IPS-NIHi7 (cell line): ENCODE results near the gene FOXQ1.
A peak's percentile ranks its signal among the peaks of the same experiment; 100 is the strongest.

ENCODE experiments used
- DNase-seq: peaks from one replicate; pipeline ENCODE4 v3.0.0; 2012; ENCODE audit warnings: mixed read lengths; ENCODE audit errors: extremely low spot score

FOXQ1 gene, protein sequence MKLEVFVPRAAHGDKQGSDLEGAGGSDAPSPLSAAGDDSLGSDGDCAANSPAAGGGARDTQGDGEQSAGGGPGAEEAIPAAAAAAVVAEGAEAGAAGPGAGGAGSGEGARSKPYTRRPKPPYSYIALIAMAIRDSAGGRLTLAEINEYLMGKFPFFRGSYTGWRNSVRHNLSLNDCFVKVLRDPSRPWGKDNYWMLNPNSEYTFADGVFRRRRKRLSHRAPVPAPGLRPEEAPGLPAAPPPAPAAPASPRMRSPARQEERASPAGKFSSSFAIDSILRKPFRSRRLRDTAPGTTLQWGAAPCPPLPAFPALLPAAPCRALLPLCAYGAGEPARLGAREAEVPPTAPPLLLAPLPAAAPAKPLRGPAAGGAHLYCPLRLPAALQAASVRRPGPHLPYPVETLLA

DNA sequence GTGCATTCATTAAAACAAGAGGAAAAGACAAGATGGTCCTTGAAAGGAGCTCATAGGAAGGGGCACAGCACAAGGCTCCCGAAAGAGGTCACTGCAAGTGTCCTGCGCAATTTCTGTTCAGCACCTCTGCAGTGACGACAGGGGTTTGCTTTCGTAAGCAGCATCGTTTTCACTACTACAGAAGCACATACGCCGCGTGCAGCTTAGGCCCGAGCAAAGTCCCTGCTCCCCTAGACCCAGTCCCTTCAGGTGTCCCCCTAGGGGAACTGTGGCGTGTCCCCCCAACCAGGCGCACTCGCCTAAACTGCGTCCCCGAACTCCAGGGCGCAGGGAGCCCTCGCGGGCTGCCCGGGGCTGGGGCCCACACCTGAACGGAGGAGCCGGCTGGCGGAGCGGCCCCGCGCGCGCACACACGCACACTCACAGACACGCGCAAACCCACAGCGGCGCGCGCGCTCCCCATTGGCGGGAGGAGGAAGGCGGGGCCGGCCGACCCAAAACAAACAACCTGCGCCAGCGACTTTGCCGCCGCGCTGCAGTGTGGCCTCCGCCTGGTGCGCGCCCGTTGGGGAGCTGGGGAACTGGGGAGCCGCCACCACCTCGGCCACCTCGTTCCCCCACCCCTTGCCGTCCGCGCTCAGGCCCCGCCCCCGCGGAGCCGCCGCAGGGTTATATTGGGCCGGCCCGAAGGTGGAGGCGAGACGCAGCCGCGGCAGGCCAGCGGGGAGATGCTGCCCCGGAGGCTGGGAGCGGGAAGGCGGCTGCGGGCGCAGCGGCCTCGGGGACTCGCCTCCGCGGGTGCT, at the start of gene FOXQ1:
Gene FOXQ1 (plus strand): TSS at position 699 of the 803 bp plus-strand sequence. CDS start 607 bp downstream, outside the sequence.
- DNase-seq = peak; percentile 50

- no peak for DNase-seq
Measured at GRCh38 chr6:1262704-1263038, 49.2 kb upstream of the FOXQ1 start.

DNA sequence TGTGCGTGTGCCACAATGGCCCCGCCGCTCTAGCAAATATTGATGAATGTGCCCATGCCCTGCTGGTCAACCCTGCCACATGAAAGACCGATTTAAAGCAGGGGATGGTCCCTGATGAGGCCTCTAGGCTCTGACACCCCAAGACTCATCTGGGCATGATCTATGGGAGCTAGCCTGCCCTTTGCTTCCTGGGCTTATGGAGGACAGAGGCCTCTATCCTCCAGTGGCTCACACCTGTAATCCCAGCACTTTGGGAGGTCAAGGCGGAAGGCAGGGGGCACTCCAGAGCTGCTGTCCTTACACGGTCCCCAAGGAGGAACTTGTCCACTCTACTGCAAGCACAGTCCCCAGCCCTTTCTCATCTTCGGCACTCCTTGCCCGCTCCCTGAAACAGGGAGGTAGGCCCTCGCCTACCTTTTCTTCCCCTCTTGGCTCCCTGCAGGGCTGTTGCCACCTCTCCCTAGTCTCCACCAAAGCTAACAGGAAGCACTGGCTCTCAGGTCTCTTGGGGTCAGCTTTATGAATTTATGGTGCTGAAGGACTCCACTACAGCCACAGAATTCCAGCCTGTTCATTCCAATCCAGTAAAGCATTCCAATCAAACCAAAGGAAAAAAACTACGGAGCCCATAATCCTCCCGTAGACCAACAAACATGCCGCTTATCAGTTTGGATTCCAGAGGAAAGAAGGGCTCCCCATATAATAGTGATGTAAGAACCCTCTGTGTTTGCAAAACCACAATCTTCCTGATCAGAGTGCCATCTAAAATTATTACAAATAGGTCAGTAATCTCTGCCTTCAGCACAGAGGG, 48.7 kb upstream of the FOXQ1 start:
- DNase-seq = peak; percentile 64

DNA sequence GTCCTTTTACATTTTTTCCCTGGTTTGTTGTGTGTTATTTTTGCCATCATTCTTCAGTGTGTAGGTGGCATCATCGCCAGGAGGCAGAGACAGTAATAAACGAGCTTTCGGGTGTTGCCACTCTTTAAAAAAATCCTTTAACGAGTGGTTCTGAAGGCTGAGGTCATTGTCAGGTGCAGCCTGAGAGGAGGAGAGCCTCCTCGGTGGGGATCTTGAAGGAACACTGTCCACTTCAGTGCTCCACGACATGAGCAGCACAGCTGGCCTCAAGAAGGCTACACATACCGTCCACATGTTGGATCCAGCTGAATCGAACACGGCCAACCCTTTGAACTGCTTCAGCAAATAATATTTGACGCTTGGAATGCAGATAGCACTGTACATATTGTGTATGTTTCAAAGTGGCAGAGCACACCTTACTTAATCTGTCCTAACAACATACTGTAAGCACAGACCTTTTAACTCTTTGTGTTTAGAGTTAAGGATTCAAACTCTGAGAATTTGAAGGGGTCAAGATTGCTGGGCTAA, 48.0 kb upstream of the FOXQ1 start:
- DNase-seq = no peak

DNA sequence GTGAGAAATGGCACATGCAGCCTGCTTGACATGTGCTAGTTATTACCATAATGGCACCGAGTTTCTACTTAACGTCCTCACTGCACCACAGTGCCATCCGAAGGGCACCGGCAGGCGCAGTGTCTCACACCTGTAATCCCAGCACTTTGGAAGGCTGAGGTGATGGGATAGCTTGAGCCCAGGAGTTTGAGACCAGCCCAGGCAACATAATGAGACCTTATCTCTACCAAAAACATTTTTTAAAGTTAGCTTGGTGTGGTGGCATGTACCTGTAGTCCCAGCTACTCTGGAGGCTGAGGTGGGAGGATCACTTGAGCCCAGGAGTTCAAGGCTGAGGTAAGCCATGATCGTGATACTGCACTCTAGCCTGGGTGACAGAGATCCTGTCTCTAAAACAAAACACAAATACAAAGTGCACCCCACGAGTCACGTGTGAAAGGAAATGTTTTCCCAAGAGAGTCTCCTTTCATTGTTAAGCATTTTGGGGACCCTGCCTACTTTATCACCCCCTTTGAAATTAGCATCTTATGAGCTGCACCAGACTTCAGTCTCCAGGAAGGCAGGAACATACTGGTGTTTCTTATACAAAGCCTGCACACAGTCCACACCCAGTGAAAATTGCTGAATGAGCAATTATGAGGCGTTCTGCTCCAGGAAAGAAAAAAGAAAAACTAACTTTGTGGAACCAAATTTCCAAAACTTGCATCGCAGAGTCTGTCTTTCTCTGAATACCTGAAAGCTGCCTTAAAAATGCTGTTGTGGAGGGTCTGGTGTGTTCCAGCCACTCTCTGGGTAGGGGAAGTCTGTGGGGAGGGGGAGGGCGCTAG, 47.1 kb upstream of the FOXQ1 start:
- DNase-seq = no peak

GRCh38 chr6:1266686-1267056, 45.2 kb upstream of the FOXQ1 start:
- DNase-seq = no peak

DNA sequence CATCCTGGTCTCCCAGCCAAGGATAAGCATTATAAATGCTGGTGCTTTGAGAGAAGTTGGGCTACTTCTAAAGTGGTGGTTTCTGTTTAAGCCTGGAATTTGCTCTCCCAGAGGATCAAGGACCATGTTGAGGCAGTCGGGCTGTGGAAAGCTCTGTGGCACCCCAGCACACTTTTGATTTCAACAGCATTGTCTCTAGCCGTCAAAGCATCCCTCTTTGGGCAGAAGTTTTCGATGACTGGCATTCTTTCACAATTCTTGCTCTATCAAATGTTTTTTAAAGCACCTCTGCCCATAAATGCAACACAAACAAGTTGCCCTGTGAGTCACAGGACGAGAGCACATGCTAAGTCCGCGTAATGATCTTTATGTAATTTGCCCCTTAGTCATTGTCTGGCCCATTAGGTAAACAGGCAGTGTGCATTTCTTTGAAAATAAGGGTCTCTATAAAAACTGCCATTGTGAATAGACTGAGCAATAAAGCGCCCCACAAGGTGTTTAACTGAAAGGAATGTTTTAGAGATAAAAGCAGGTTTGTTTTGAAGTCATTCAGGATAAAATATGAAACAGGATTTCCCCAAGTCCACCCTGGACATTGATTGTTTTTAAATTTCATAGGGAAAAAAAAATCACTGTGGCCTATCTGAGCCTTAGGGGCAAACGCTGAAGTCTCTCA, 44.7 kb upstream of the FOXQ1 start:
- DNase-seq = no peak

GRCh38 chr6:1267790-1268762, 43.8 kb upstream of the FOXQ1 start:
- DNase-seq = no peak

- no peak for DNase-seq
Measured at GRCh38 chr6:1271071-1271763, 40.7 kb upstream of the FOXQ1 start.

DNA sequence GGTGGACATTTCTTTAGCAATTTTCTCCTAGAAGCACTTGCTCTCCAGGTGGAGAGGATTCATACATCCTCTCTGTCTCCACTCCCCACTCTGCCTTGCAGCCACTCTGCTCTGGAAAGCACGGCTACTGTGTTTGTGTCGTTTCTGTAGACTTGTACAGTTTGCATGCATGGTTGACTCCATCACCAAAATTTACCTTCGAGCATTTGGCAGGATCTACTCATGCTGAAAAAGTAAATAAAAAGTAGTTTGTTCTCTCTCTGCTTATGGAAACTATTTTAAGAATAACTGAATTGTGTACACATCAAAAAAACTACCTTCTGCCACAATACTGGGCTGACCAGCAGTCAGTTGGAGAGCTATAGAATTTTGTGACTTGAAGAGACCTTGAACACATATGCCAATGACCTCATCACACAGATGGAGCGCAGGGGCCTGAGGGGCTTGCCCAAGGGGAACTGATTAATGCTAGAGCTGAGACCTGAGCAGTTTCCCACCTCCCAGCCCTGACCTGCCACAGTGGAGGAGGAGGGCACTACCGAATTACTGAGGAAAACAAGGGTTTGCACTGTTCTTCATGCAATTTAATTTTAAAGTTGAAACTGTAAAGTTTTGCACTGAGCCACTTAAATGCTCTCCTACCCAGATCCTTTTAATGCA, 33.7 kb upstream of the FOXQ1 start:
- no peak for DNase-seq

- no peak for DNase-seq
Measured at GRCh38 chr6:1279065-1279464, 32.8 kb upstream of the FOXQ1 start.

DNA sequence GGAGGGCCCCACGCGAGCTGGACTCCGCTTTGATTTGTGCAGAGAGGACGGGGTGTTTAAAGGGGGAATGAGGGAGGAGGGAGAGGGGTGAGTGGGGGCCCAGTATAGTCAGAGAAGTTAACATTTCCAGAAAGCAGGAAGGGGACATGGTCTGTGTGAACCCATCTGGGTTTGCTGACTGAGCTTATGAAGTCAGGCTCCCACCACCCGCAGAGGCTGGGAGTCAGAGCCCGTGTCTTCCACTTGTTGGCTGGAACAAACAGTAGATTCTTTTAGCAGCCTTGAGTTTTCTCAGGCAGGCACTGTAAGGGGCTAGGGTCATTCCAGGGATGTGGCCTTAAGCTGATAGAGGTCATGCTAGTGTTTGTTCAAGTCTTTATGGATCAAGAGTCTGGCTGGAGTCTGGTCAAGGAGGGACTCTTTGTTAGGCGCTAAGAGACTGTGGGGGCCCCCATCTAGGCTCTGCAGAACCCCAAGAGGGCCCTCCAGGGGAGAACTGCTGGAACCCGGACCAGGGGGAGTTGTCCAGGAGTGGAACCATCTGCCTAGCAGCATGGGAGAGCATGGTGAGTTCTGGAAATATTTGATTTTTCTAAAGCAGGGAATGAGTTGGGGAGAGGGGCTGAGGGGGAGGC, 31.1 kb upstream of the FOXQ1 start:
- no peak for DNase-seq

GRCh38 chr6:1281746-1282145, 30.2 kb upstream of the FOXQ1 start:
- no peak for DNase-seq

- DNase-seq = no peak
Measured at GRCh38 chr6:1283501-1283900, 28.4 kb upstream of the FOXQ1 start.

GRCh38 chr6:1285556-1285955, 26.3 kb upstream of the FOXQ1 start:
- no peak for DNase-seq

DNA sequence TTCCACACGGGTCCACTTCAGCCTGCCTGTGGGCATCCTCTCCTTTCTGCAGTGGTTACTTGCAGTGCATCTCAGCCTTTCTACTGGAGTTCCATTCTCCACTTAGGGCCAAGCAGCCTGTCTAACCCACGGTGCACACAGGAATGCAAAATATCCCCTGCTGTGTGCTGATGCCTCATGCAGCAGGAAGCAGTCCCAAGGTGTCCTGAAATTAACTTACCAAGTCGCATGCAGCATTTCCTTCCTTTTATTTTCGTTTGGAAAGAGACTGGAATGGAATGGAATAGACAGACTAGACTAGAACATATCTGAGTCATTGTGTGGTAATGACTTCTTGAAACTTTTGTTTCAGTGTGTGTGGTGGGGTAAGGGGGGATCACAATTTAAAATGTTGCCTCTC, 25.9 kb upstream of the FOXQ1 start:
- DNase-seq = no peak

DNA sequence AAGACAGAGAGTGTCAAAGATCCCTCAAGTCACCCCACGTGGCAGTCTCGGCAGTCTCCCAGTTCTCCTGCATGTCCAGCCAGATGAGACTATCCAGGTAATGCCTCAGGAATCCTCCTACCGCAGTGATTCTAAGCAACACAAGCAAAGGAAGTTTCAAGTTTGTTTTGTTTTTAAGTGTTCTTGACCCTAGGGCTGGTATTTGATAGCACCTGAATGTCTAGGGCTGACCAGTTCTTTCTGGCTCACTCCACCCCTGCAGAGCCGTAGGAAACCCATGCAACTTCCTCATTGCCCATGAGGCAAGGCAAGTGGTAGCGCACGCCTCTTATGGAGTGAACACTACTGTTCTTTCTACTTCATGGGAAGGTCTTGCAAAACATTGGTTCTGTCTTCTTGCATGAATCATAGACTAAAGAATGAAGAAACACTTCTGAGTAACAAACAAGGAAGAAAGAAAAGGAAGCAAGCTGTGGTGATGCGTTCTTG, 24.8 kb upstream of the FOXQ1 start:
- no peak for DNase-seq

- no peak for DNase-seq
Measured at GRCh38 chr6:1290086-1290485, 21.8 kb upstream of the FOXQ1 start.
